Measurements from ENCODE around the gene CLPX.

Gene CLPX

GRCh38 chr15:65099336-65099735, 85.8 kb downstream of the CLPX start:
- DNase-seq: no peak

All from stimulated activated CD4-positive, alpha-beta T cell treated with anti-CD3 and anti-CD28 coated beads, Interleukin-4, amount 100 ng/mL, for 24 hours (primary cell).